ENCODE results near the gene POTEC. TPM values are rescaled to one million over a fixed set of nuclear protein-coding genes. Genes with fewer than 3 reads are reported as not detected.
A peak's percentile ranks its signal among the peaks of the same experiment; 100 is the strongest.
"Not testable (repeated sequence)": the region's sequence is repeated elsewhere in the genome, so short reads cannot be mapped to it uniquely, and the experiment has no call there.

The POTEC gene
- polyA plus RNA-seq, result not detected

- not testable (repeated sequence) for H3K27me3 Mint-ChIP-seq, H3K4me3 Mint-ChIP-seq, H3K36me3 Mint-ChIP-seq, H3K4me1 Mint-ChIP-seq, H3K27ac Mint-ChIP-seq, H3K9me3 Mint-ChIP-seq
These were observed at the start of gene POTEC for GRCh38 chr18:14543446-14543964. POTEC (minus strand) TSS chr18:14543600; CDS start chr18:14543146, 454 bp downstream.

DNA sequence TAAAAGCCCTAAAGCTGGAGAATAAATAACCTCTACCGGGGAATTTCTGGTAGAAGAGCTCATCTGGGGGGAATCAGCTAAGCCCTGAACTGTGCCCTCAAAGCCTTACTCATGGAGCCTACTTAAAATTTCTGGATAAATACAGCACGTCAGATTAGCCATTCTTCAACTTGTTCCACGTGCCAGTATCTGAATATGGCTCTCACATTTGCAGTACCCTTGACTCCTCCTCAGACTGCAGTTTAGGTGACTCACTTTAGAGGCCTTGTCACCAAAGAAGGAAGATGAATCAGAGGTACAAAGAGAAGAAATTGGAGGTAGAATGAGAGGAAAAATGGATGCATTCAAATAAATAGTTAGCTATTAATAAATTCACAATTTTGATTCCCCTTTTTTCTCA lies 34.6 kb upstream of the POTEC start:
- H3K9me3 Mint-ChIP-seq, result no peaks in the 10 kb centered on the region

GRCh38 chr18:14559502-14559901 lies 16.1 kb upstream of the POTEC start:
- not testable (repeated sequence) for H3K27me3 Mint-ChIP-seq, H3K36me3 Mint-ChIP-seq, H3K27ac Mint-ChIP-seq, H3K9me3 Mint-ChIP-seq, H3K4me1 Mint-ChIP-seq, H3K4me3 Mint-ChIP-seq

More for the DNA sequence above, 34.6 kb upstream of the POTEC start:
- Mint-ChIP-seq H3K27ac (no peak overlapping the region), H3K4me3 (no peak overlapping the region), H3K27me3 (no peaks in the 10 kb centered on the region), H3K36me3 (peaks cover 2% of the 10 kb centered on the region), H3K4me1 (no peaks in the 10 kb centered on the region)

DNA sequence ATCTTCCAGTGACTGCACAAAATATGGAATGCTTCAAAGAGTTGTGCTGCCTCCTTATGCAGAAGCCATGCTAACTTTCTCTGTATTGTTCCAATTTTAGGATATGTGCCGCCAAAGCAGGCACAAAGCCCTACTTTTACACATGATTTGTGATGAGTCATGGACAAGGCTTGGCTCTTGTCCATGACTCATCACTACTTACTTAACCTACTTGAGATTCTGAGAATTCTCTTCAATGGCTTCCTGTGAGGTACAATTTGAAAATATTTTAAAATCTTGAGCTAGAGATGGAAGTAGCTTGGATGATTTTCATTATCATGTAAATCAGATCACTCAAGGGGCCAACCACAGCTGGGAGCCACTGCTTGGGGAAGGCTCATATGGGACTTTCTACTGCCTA lies 11.7 kb downstream of the POTEC start:
- not testable (repeated sequence) for H3K9me3 Mint-ChIP-seq, H3K36me3 Mint-ChIP-seq, H3K27ac Mint-ChIP-seq, H3K4me1 Mint-ChIP-seq, H3K4me3 Mint-ChIP-seq, H3K27me3 Mint-ChIP-seq

DNA sequence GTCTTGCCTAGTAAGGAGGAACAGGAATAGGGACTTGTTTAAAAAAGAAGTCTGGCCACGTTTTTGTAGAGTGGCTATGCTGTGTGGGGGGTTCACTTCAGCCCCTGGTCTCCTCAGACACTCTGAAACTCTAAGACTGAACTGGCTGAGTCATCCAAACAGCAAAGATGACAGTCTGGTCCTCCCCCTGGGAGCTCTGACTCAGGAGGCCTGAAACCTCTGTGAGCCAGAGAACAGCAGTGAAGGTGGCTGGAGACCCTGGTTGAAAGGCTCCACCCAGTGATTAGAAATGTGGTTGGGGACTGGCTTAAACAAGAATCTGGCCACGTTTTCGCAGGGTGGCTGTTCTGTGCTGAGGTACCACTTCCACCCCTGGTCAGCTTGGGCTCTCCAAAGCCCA lies 32.7 kb downstream of the POTEC start:
- not testable (repeated sequence) for H3K4me1 Mint-ChIP-seq, H3K4me3 Mint-ChIP-seq, H3K27me3 Mint-ChIP-seq, H3K9me3 Mint-ChIP-seq, H3K27ac Mint-ChIP-seq, H3K36me3 Mint-ChIP-seq

DNA sequence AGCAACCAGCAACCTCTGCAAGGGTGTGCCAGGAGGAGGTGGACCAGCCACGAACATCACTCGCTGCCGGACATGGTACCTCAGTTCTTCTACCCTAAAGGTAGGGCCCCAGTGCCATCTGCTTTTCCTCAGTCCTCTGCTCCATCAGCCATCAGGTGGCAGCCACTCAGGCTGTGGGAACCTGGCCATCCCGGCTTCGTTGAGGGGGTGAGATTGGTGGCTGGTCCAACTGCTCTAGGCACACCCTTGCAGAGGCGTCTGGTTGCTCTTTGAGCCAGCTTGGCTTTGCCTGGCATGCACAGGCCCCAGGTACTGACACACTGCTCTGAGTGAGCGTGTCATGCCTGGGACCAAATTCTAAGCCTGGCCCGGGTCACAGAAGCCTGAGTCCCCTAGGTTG lies 39.7 kb downstream of the POTEC start:
- not testable (repeated sequence) for H3K36me3 Mint-ChIP-seq, H3K9me3 Mint-ChIP-seq, H3K27me3 Mint-ChIP-seq, H3K27ac Mint-ChIP-seq, H3K4me3 Mint-ChIP-seq, H3K4me1 Mint-ChIP-seq

GRCh38 chr18:14501894-14502293 lies 41.5 kb downstream of the POTEC start:
- H3K36me3 Mint-ChIP-seq, H3K27ac Mint-ChIP-seq, H3K27me3 Mint-ChIP-seq, H3K9me3 Mint-ChIP-seq, H3K4me1 Mint-ChIP-seq: not testable (repeated sequence)
- H3K4me3 Mint-ChIP-seq, result peak overlapping the region in 1 of 4 donors; percentile 21

GRCh38 chr18:14489256-14490014 lies 54.0 kb downstream of the POTEC start:
- H3K27me3 Mint-ChIP-seq, H3K36me3 Mint-ChIP-seq, H3K4me1 Mint-ChIP-seq, H3K27ac Mint-ChIP-seq, H3K9me3 Mint-ChIP-seq, H3K4me3 Mint-ChIP-seq: not testable (repeated sequence)

DNA sequence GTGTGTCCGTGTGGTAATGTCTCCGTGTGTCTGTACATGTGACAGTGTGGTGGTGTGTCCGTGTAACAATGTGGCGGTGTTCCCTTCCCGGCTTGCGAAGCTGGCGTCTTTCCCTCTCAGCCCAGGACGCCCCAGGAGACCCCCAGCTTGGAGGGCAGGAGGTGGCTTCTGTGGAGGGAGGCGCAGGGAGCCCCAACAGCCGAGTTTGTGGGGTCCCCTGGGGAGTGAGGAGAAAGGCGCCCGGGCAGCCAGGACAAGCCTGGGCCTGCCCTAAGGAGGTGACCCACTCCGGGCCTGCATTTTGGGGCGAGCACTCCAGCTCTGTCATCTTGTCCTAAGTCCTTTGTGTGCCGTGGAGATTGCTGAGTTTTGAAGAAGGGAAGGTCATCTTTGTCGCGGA lies 54.6 kb downstream of the POTEC start:
- not testable (repeated sequence) for H3K4me3 Mint-ChIP-seq, H3K4me1 Mint-ChIP-seq, H3K27me3 Mint-ChIP-seq, H3K27ac Mint-ChIP-seq, H3K36me3 Mint-ChIP-seq, H3K9me3 Mint-ChIP-seq

DNA sequence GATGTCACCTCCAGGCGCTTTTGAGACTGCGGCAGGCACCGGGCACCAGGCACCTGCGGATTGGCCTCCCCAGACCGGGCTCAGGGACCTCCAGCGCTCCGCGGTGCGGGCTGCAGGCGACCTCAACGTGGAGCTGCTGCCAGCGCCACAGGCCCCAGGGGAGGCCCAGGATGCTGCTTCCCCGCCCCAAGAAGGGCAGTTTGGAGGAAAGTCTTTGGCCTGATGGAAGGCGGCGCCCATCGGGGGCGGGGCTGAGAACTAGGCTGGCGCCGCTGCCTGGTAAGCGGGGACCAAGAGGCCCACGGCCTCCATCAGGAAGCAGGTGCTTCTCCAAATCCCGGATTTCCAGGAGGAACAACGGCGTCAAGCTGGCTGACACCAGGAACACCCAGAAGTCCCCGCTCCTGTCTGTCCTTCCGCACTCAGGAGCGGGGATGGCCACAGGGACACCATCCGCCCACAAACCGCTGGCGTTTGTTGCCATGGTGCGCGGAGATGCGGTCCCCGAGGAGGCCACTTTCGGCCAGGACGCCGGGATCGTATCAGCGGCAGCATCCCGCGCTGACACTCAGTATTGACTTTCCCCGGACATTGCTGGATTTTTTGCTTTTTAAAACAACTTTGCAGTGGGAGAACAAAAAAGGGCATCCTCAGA lies 56.3 kb downstream of the POTEC start:
- not testable (repeated sequence) for H3K27ac Mint-ChIP-seq, H3K4me1 Mint-ChIP-seq, H3K27me3 Mint-ChIP-seq, H3K9me3 Mint-ChIP-seq, H3K36me3 Mint-ChIP-seq, H3K4me3 Mint-ChIP-seq

- H3K27ac Mint-ChIP-seq, H3K4me3 Mint-ChIP-seq, H3K9me3 Mint-ChIP-seq, H3K36me3 Mint-ChIP-seq, H3K4me1 Mint-ChIP-seq, H3K27me3 Mint-ChIP-seq: not testable (repeated sequence)
These were observed 64.3 kb downstream of the POTEC start for GRCh38 chr18:14479076-14479475.

DNA sequence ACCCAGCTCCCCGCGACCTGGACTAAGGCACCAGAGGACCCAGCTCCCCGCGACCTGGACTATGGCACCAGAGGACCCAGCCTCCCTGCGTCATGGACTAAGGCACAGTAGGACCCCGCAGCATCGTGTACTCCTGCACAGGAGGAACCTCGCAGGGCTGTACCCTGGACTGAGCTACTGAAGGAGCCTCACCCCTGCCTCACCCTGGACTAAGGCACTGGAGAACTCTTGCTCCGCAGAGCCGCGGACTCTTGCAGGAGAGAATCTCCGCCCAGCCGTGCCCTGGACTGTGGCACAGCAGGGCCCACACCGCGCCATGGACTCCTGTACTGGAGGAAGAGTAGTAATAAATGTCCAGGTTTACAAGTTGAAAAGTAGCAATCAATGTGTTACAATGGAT lies 67.9 kb downstream of the POTEC start:
- not testable (repeated sequence) for H3K36me3 Mint-ChIP-seq, H3K9me3 Mint-ChIP-seq, H3K4me3 Mint-ChIP-seq, H3K4me1 Mint-ChIP-seq, H3K27me3 Mint-ChIP-seq, H3K27ac Mint-ChIP-seq

- not testable (repeated sequence) for H3K9me3 Mint-ChIP-seq, H3K27me3 Mint-ChIP-seq, H3K4me1 Mint-ChIP-seq, H3K27ac Mint-ChIP-seq, H3K4me3 Mint-ChIP-seq, H3K36me3 Mint-ChIP-seq
These were observed 68.6 kb downstream of the POTEC start for GRCh38 chr18:14474752-14475151.

- not testable (repeated sequence) for H3K4me3 Mint-ChIP-seq, H3K27me3 Mint-ChIP-seq, H3K9me3 Mint-ChIP-seq, H3K36me3 Mint-ChIP-seq, H3K27ac Mint-ChIP-seq, H3K4me1 Mint-ChIP-seq
These were observed 69.2 kb downstream of the POTEC start for GRCh38 chr18:14474007-14474720.

DNA sequence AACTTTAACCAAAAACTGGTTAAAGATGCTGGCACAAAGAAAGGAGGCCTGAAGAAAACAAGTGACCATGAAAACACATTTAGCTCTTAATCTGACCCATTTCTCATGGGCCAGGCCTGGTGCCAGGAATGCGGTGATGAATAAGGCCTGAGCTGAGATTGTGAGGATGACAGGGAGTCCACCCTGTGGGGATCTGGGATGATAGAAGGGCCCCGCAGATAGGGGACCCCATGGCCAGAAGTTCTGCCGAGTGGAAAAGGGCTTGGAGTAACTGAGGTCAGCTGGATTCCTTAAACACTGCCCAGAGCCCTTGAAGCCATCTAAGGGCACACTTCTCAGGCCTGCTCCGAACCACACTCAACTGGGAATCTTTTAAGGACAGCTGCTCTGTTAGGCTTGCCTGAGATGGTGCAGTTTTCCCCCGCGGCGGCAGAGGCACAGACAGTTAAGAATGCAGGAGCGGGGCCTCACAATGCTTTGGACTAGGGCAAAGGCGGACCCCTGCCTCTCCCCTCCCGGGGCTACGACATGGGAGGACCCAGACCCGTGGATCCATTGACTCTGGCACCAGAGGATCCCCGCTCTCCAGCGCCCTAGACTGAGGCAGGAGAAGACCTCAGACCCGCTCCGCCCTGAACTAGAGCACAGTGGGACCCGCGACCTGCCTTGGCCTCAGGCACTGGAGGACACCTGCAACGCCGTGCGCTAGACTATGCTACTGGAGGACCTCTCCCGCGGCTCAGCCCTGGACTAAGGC lies 70.0 kb downstream of the POTEC start:
- not testable (repeated sequence) for H3K4me3 Mint-ChIP-seq, H3K27me3 Mint-ChIP-seq, H3K4me1 Mint-ChIP-seq, H3K36me3 Mint-ChIP-seq, H3K9me3 Mint-ChIP-seq, H3K27ac Mint-ChIP-seq

Measured in IgD-negative memory B cell (primary cell).